Measurements from ENCODE around the gene GALNT14. TPM values are rescaled to one million over a fixed set of nuclear protein-coding genes. Genes with fewer than 3 reads are reported as not detected.

The GALNT14 gene
- total and polyA plus RNA-seq, 9 of the 15 experiments (the other 6 are each of a cell fraction or from before 2014, with no cell fraction given) = 0.11 TPM; not detected in 8

DNA sequence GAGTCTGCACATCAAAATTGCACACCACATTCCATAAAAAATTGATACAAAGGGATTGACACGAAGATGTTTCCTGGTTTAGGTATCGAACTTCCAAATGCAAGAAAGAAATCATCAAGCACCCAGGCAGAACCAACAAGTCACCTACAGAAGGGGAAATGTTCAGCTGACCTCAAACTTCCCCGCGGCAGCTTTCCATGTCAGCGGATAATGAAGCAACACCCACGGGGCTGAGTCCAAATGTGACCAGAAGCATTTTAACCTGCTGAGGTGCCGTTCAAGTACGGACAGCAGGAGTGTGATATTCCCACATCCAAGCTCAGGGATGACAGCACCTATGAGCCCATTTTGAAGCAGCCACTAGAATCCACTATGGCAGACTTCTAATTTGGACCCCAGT is 124.9 kb downstream of the GALNT14 start:
- FAIRE-seq (no peak), DNase-seq (ENCODE audit: extremely low read depth in 1 of 4, low spot score in 3 of 4) (no peak), ATAC-seq (no peak)
- H3K4me1 ChIP-seq (replicated peaks in 1 of 2; ENCODE audit: control insufficient read depth in 2 of 2, insufficient read depth in 2 of 2, low read length in 2 of 2) = no peaks in the 10 kb centered on the region
- BruUV-seq (replicated peaks) = no TSS peak
- H3K9ac ChIP-seq (ENCODE audit: insufficient read depth in 1 of 2, low read depth in 2 of 2, low read length in 2 of 2) = no peak overlapping the region
- TF ChIP-seq GATAD2B (IDR thresholded peaks at IDR 0.05; ENCODE audit: borderline replicate concordance) (no peak), ZNF766 (CRISPR knock-in tag; conservative IDR thresholded peaks at IDR 0.05) (no peak), MCM2 (IDR thresholded peaks at IDR 0.05; ENCODE audit: low read depth) (no peak), SMARCA5 (IDR thresholded peaks at IDR 0.05) (no peak), KAT8 (IDR thresholded peaks at IDR 0.05; ENCODE audit: low read depth) (no peak), TEAD1 (CRISPR knock-in tag; IDR thresholded peaks at IDR 0.05) (no peak), TSHZ1 (CRISPR knock-in tag; IDR thresholded peaks at IDR 0.05) (no peak), ZFPM2 (CRISPR knock-in tag; IDR thresholded peaks at IDR 0.05) (no peak), NR1H2 (CRISPR knock-in tag; IDR thresholded peaks at IDR 0.05) (no peak), EGR1 (conservative IDR thresholded peaks at IDR 0.05) (no peak), RBM22 (IDR thresholded peaks at IDR 0.05; ENCODE audit: low read depth, low read length, poor library complexity, severe bottlenecking) (no peak), KAT7 (CRISPR knock-in tag; IDR thresholded peaks at IDR 0.05; ENCODE audit: borderline replicate concordance) (no peak), FUS (optimal IDR thresholded peaks at IDR 0.05; ENCODE audit: low read depth, low read length) (no peak), MED1 (CRISPR knock-in tag; IDR thresholded peaks at IDR 0.05; ENCODE audit: borderline replicate concordance) (no peak), NFYB (IDR thresholded peaks at IDR 0.05; ENCODE audit: extremely low read depth, insufficient read length) (no peak)
- TF ChIP-seq, protein P1, sequence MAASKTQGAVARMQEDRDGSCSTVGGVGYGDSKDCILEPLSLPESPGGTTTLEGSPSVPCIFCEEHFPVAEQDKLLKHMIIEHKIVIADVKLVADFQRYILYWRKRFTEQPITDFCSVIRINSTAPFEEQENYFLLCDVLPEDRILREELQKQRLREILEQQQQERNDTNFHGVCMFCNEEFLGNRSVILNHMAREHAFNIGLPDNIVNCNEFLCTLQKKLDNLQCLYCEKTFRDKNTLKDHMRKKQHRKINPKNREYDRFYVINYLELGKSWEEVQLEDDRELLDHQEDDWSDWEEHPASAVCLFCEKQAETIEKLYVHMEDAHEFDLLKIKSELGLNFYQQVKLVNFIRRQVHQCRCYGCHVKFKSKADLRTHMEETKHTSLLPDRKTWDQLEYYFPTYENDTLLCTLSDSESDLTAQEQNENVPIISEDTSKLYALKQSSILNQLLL (CRISPR knock-in tag; IDR thresholded peaks at IDR 0.05; ENCODE audit: borderline replicate concordance) = no peak
- TF ChIP-seq, protein P2, sequence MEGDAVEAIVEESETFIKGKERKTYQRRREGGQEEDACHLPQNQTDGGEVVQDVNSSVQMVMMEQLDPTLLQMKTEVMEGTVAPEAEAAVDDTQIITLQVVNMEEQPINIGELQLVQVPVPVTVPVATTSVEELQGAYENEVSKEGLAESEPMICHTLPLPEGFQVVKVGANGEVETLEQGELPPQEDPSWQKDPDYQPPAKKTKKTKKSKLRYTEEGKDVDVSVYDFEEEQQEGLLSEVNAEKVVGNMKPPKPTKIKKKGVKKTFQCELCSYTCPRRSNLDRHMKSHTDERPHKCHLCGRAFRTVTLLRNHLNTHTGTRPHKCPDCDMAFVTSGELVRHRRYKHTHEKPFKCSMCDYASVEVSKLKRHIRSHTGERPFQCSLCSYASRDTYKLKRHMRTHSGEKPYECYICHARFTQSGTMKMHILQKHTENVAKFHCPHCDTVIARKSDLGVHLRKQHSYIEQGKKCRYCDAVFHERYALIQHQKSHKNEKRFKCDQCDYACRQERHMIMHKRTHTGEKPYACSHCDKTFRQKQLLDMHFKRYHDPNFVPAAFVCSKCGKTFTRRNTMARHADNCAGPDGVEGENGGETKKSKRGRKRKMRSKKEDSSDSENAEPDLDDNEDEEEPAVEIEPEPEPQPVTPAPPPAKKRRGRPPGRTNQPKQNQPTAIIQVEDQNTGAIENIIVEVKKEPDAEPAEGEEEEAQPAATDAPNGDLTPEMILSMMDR (IDR thresholded peaks at IDR 0.05 in 2 of 3, conservative IDR thresholded peaks at IDR 0.05 in 1 of 3; ENCODE audit: insufficient read depth in 2 of 3, low read depth in 1 of 3, low read length in 3 of 3) = no peak
- H3K27me3 ChIP-seq (ENCODE audit: control insufficient read depth in 2 of 2, insufficient read depth in 2 of 2, low read length in 2 of 2) = peaks cover 0 to 20% of the 10 kb centered on the region in 2 experiments; a peak in 2 of 5 replicates
- no peaks in the 10 kb centered on the region; the same call in 1 of the 2 replicates for H4K20me1 ChIP-seq (replicated peaks; ENCODE audit: control insufficient read depth, insufficient read depth, low read length)
- H3K4me2 ChIP-seq (ENCODE audit: insufficient read depth, low read length) = no peak overlapping the region
- no peaks in the 10 kb centered on the region for H3K9me3 ChIP-seq (replicated peaks; ENCODE audit: control insufficient read depth, insufficient read depth, low read depth, low read length)
- POLR2A ChIA-PET = no interaction called here
- H3K4me3 ChIP-seq = no peak overlapping the region
- no peak overlapping the region for H2AFZ ChIP-seq (ENCODE audit: low read depth, low read length)
- WGBS (ENCODE audit: insufficient coverage, low coverage, missing lambda C conversion rate) = 0% methylated on average over 8 of the region's 8 CpGs
- no peaks in the 10 kb centered on the region for H3K36me3 ChIP-seq (ENCODE audit: control insufficient read depth, insufficient read depth, low read length)
- H3K79me2 ChIP-seq (ENCODE audit: control insufficient read depth, insufficient read depth, low read length) = no peaks in the 10 kb centered on the region
- H3K9me1 ChIP-seq (ENCODE audit: control insufficient read depth, insufficient read depth, low read length) = no peaks in the 10 kb centered on the region
- CTCF ChIA-PET (ENCODE audit: low intra/inter-chr PET ratio) = no interaction called here
- no peak overlapping the region for H3K27ac ChIP-seq (ENCODE audit: extremely low read depth, low read depth, low read length)
- in situ Hi-C loops (cut with MboI) (no loop called here), intact Hi-C loops (cut with micrococcal nuclease) (no loop called here)
